Stimulated activated CD4-positive, alpha-beta T cell treated with anti-CD3 and anti-CD28 coated beads, Interleukin-4, amount 100 ng/mL, for 4 hours (primary cell): ENCODE data around the gene ANKFN1.

Experiments used
- DNase-seq, 2 experiments: peaks; one replicate each; pipeline ENCODE4 v3.0.0-alpha.2; 2020

ANKFN1 gene

GRCh38 chr17:56445692-56446411 is 292.6 kb downstream of the ANKFN1 start:
- DNase-seq: no peak

GRCh38 chr17:56447171-56447570 is 293.9 kb downstream of the ANKFN1 start:
- DNase-seq: no peak

GRCh38 chr17:56448371-56448770 is 295.1 kb downstream of the ANKFN1 start:
- DNase-seq: no peak

- no peak for DNase-seq
Observed at GRCh38 chr17:56449176-56449575, 295.9 kb downstream of the ANKFN1 start.

DNA sequence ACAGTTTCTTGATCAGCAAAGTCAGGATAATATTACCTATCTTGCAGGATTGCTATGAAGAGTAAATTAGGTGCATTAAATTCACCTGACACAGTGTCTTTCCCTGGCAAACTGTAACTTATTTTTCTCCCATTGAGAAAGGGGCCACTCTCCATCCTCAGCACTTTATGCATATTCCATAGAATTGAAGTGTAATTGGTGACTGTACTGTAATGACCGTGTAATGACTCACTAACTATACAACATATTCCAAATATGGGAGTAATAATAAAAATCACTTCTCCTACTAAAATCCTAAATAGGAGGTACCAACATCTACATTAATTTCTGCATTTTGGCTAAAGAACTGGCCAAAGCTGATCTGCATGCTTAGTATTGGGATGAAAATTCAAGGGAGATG is 298.4 kb downstream of the ANKFN1 start:
- no peak for DNase-seq

DNA sequence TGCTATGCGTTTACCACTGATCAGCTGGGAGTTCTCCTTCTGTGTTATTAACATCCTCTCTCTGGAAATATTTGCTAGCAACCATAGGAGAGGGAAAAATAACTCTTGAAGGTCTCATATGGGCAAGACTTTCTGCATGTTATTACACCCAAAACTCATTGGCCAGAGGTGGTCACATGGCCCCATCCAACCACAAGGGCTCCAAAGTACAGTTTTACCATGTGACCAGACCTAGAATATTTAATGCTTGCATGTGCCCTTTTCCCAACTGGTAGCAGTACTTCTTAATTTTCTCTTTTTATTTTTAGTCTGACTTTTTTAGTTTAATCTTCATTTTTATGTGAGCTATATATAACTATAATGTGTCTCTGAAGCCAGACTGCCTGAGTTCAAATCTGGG is 299.2 kb downstream of the ANKFN1 start:
- no peak for DNase-seq

- no peak for DNase-seq
Observed at GRCh38 chr17:56457501-56457900, 304.2 kb downstream of the ANKFN1 start.

DNA sequence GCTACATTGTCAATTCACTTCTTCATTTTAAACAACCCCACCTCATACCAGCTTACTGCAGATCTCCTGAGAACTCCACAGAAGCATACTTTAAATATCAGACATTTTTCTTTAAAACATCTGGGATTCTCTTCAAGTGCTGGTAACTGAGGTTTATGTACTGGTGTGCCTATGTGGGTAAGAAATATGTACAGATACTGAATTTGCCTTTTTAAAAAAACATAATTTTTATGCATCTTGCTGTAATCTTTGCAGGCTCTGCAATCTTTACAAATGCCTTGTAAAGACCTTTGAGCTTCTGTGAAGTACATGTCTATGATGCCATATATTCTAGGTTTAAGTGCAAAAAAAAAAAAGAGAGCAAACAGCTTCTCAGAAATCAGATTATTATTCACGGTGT is 312.6 kb downstream of the ANKFN1 start:
- no peak for DNase-seq

GRCh38 chr17:56468840-56469239 is 315.6 kb downstream of the ANKFN1 start:
- DNase-seq: no peak

GRCh38 chr17:56471696-56472095 is 318.4 kb downstream of the ANKFN1 start:
- DNase-seq: no peak

- DNase-seq: no peak
Observed at GRCh38 chr17:56475116-56475515, 321.8 kb downstream of the ANKFN1 start.

DNA sequence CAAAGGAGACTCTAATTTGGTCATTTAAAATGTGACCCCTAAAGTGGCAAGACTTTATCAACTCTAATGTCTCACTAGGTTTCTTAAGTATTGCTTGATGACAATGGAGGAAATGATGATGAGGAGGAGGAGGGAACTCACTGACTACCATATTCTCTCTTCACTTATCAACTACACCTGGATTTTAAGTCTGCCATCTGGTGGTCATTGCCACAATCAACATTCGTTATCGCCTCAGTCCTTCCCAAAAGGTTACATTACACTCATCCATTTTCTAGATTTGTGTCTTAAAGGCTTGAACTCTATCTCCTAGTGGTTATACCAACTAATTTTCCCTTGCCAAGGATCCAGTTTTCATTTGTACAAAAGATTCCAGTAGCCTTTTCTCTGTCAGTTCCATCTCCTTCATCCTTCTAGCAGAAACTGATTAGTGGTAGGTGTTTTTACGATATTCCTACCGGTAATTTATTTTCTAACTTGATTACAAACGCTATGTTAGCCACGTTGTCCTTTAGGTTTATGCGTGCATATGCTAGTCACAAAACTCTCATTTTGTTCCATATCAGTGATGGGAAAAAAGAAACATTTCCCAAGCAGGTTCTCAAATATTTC is 325.7 kb downstream of the ANKFN1 start:
- DNase-seq: no peak

DNA sequence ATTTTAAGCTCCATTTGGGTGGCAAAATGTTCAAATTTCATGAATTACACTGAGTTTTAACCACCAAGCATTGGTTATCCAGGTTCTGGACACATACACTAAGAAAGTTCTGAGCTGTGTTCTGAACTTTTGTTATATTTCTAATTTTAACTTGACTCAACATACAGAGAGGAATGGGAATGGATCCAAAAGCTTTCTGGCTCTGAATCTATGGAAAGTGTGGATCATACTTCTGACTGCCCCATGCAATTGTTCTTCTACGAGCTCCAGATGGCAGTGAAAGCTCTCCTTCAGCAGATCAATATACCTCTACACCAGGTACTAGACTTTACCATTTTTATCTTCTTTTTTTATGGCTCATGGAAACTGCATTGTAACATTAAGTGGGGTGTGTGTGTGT is 327.2 kb downstream of the ANKFN1 start:
- DNase-seq: no peak

GRCh38 chr17:56481659-56482058 is 328.4 kb downstream of the ANKFN1 start:
- no peak for DNase-seq

DNA sequence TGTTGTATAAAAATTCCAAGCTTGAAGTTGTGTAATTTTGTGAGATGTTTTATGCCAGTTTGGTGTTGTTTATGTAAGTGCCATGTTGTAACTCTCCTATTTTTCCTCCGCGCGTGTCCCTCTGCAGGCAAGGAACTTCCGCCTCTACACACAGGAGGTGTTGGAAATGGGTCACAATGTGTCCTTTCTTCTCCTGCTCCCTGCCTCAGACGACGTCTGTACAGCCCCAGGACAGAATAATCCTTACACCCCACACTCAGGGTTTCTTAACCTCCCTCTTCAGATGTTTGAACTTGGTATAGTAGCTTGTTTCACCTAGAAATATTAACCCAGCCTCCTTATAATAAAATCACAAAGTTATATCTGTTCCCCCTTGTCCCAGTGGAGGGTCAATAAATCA is 329.0 kb downstream of the ANKFN1 start:
- DNase-seq: no peak

DNA sequence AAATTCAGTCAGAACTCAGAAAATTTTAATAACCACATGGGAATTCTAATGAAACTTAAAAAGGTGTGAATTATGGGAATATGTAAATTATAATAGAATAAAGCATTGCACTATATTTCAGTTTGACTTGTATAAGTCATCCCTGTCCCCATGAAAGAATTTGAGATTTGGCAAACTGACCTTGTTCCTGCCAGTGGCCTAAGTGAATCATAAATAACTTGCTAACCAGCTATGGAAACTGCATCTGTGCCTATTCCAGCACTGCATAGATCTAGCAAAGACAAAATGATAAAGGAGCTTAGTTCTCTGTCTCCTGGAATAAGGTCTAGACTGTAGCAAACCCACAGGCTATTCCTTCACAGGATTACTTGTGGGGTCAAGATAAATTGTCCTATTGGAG is 333.5 kb downstream of the ANKFN1 start:
- no peak for DNase-seq

GRCh38 chr17:56488800-56489199 is 335.5 kb downstream of the ANKFN1 start:
- DNase-seq: no peak

DNA sequence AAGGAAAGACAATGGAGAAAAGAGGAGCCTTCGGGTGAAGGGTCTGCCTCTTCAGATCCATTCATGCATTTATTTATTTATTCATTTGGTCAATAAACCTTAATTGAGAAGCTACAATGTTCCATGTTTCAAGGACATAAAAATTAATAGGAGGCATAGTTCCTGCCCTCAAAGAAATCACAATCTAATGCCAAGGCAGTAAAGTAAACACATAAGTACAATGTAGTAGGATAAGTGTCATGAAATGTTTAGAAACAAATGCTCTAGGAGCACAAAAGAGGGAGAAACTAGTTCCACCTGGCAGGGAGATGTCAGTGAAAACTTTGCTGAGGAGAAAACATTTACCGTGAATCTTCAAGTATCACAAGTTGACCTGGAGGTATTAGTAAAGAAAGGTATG is 336.7 kb downstream of the ANKFN1 start:
- DNase-seq: no peak

GRCh38 chr17:56495556-56495955 is 342.3 kb downstream of the ANKFN1 start:
- DNase-seq: no peak

DNA sequence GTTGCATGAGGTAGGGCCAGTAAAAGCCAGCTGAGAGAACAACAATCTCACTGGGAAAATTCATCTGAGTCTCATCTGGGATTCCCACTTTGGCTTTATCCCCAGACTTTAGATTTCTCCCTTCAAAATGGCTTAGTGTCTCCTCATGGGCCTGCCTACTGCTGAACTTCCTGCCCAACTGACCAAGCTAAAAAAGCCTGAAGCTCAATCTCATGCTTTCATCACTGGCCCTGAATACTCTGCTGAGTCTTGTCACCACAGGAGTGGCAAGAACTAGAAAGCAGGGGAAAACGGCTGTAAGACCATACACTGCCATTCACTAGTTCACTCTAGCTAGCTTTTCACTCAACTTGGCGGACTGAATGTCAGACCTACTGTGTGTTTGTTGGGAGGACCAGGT is 343.9 kb downstream of the ANKFN1 start:
- DNase-seq: no peak

- no peak for DNase-seq
Observed at GRCh38 chr17:56499799-56500388, 346.6 kb downstream of the ANKFN1 start.

GRCh38 chr17:56502120-56502654 is 348.9 kb downstream of the ANKFN1 start:
- DNase-seq: no peak

DNA sequence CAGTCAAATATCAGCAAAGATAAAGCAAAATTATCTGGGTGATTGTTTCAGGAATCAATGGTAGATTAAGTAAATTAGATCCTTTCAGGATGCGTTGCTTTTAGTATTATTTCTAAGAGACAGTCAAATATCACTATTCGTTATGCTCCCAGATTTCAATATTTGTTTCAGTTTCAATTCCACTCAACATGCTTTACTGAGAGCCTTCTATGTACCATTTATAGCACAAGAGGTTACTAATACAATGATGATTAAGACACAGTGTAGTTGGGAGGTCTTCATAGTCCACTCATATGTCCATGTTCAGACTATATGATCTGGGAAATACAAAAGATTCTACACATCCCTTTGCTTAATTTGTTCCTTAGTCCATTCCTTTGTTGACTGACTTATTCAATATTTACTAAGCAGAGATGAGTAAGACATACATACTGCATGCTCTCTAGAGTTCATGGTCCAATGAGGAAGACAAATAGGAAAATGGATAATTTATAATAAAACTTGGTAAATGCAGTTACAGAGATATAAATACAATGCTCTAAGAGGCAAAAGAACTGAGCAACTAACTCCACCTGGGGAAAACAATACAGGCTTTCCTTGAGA is 352.0 kb downstream of the ANKFN1 start:
- no peak for DNase-seq

- no peak for DNase-seq
Observed at GRCh38 chr17:56506349-56506748, 353.1 kb downstream of the ANKFN1 start.
